HG03135 (cell line): ENCODE measurements around the gene PID1.

Source experiments
- ATAC-seq: cut with Tn5 transposase; IDR thresholded peaks from one replicate; pipeline ENCODE4 v1.9.1; 2021; ENCODE audit warnings: mild to moderate bottlenecking, moderate library complexity; ENCODE audit not compliant: unreplicated experiment

The PID1 gene

GRCh38 chr2:229270551-229271410 lies at the start of gene PID1:
TSS of gene PID1 (minus strand) at chr2:229271287. CDS start at chr2:229271043, 244 bp downstream.
- no peak for ATAC-seq

GRCh38 chr2:229319558-229319957 lies 48.5 kb upstream of the PID1 start:
- no peak for ATAC-seq

- ATAC-seq: no peak
Measured at GRCh38 chr2:229314117-229314516, 43.0 kb upstream of the PID1 start.

- no peak for ATAC-seq
Measured at GRCh38 chr2:229313591-229313990, 42.5 kb upstream of the PID1 start.

- no peak for ATAC-seq
Measured at GRCh38 chr2:229301237-229301636, 30.1 kb upstream of the PID1 start.

- ATAC-seq: no peak
Measured at GRCh38 chr2:229300790-229301189, 29.7 kb upstream of the PID1 start.

GRCh38 chr2:229300371-229300770 lies 29.3 kb upstream of the PID1 start:
- ATAC-seq: no peak

GRCh38 chr2:229297247-229297646 lies 26.2 kb upstream of the PID1 start:
- no peak for ATAC-seq

- ATAC-seq: no peak
Measured at GRCh38 chr2:229296536-229296935, 25.4 kb upstream of the PID1 start.

GRCh38 chr2:229296016-229296415 lies 24.9 kb upstream of the PID1 start:
- no peak for ATAC-seq

- no peak for ATAC-seq
Measured at GRCh38 chr2:229287823-229288222, 16.7 kb upstream of the PID1 start.

- no peak for ATAC-seq
Measured at GRCh38 chr2:229282758-229283546, 11.9 kb upstream of the PID1 start.

GRCh38 chr2:229279516-229279915 lies 8.4 kb upstream of the PID1 start:
- ATAC-seq: no peak

GRCh38 chr2:229275506-229275905 lies 4.4 kb upstream of the PID1 start:
- ATAC-seq: no peak

GRCh38 chr2:229273723-229274338 lies 2.7 kb upstream of the PID1 start:
- ATAC-seq: peak; percentile 58

- ATAC-seq: no peak
Measured at GRCh38 chr2:229273006-229273722, 2.1 kb upstream of the PID1 start.

- no peak for ATAC-seq
Measured at GRCh38 chr2:229269941-229270340, 1.1 kb downstream of the PID1 start.

GRCh38 chr2:229269146-229269545 lies 1.9 kb downstream of the PID1 start:
- ATAC-seq: no peak

GRCh38 chr2:229268626-229269025 lies 2.5 kb downstream of the PID1 start:
- ATAC-seq: no peak

GRCh38 chr2:229267080-229267479 lies 4.0 kb downstream of the PID1 start:
- ATAC-seq: no peak

- no peak for ATAC-seq
Measured at GRCh38 chr2:229265727-229266126, 5.4 kb downstream of the PID1 start.
